PC-9 (cell line): ENCODE measurements around the gene PTPRD. TPM values are rescaled to one million over a fixed set of nuclear protein-coding genes. Genes with fewer than 3 reads are reported as not detected.

Experiments
- BruUV-seq: library from RNA; stranded (reverse); fragments of 400-500 nt; replicated peaks from 2 replicates; lab custom pipeline; 2021; lab: Mats Ljungman, UMichigan
- CTCF ChIA-PET: fragments of 300-600 bp; sonication (Branson Sonifier 250); formaldehyde crosslinking; loops from one replicate; lab custom pipeline; 2022; ENCODE audit warnings: antibody characterized with exemption; lab: Charles Lee
- POLR2A ChIA-PET: fragments of 300-600 bp; sonication (Branson Sonifier 250); formaldehyde crosslinking; loops from one replicate; lab custom pipeline; 2022; ENCODE audit warnings: antibody characterized with exemption; ENCODE audit not compliant: unreplicated experiment; lab: Charles Lee
- DNase-seq, 2 experiments: peaks; one replicate each; pipeline versions ENCODE4 v3.0.0 to v3.0.0-alpha.2; 2015 to 2022; ENCODE audit warnings: mixed read lengths in 1 of 2
- H2AFZ ChIP-seq: fragments of 200-600 bp; sonication (generic); 2 replicates; pipeline ENCODE4 v1.8.1; 2017; ENCODE audit warnings: antibody characterized with exemption
- H3F3A ChIP-seq: fragments of 200-600 bp; sonication (generic); 2 replicates; pipeline ENCODE4 v1.8.1; 2017; ENCODE audit warnings: antibody characterized with exemption, mild to moderate bottlenecking, low read depth; ENCODE audit not compliant: insufficient read depth
- H3K27ac ChIP-seq: fragments of 200-600 bp; sonication (generic); 2 replicates; pipeline ENCODE4 v1.6.1; 2016; ENCODE audit warnings: mixed run types
- H3K27me3 ChIP-seq: fragments of 200-600 bp; sonication (generic); 2 replicates; pipeline ENCODE4 v1.6.1; 2016; ENCODE audit warnings: low read depth, mixed run types; ENCODE audit not compliant: insufficient read depth
- H3K36me3 ChIP-seq: fragments of 200-600 bp; sonication (generic); 2 replicates; pipeline ENCODE4 v1.6.1; 2016; ENCODE audit warnings: low read depth, mixed run types
- H3K4me1 ChIP-seq: fragments of 200-600 bp; sonication (generic); replicated peaks from 2 replicates; pipeline ENCODE4 v1.6.1; 2016; ENCODE audit warnings: mixed run types; ENCODE audit not compliant: insufficient read depth
- H3K4me2 ChIP-seq: fragments of 200-600 bp; sonication (generic); 2 replicates; pipeline ENCODE4 v1.6.1; 2017; ENCODE audit warnings: mixed run types
- H3K4me3 ChIP-seq: fragments of 200-600 bp; sonication (generic); 2 replicates; pipeline ENCODE4 v1.6.1; 2016; ENCODE audit warnings: mixed run types
- H3K79me2 ChIP-seq: fragments of 200-600 bp; sonication (generic); 2 replicates; pipeline ENCODE4 v1.6.1; 2017; ENCODE audit warnings: low read depth, mixed run types
- H3K9me2 ChIP-seq: fragments of 200-600 bp; sonication (generic); 2 replicates; pipeline ENCODE4 v1.8.1; 2017; ENCODE audit warnings: mild to moderate bottlenecking; ENCODE audit not compliant: insufficient read depth
- H3K9me3 ChIP-seq: fragments of 200-600 bp; sonication (generic); 2 replicates; pipeline ENCODE4 v1.8.1; 2016; ENCODE audit warnings: low read depth; ENCODE audit not compliant: insufficient read depth
- H4K20me1 ChIP-seq: fragments of 200-600 bp; sonication (generic); 2 replicates; pipeline ENCODE4 v1.8.1; 2017; ENCODE audit not compliant: insufficient read depth
- CTCF ChIP-seq: fragments of 200-600 bp; sonication (generic); conservative IDR thresholded peaks from 2 replicates; pipeline ENCODE4 v1.6.1; 2017; ENCODE audit warnings: mixed run types, antibody characterized with exemption, mild to moderate bottlenecking, moderate library complexity
- EZH2 ChIP-seq: fragments of 200-600 bp; sonication (generic); IDR thresholded peaks from 2 replicates; pipeline ENCODE4 v1.8.0; 2017; ENCODE audit warnings: antibody characterized with exemption, low read depth
- intact Hi-C: fragments of 100-400 bp; cut with micrococcal nuclease; formaldehyde crosslinking; loops from one replicate; pipeline ENCODE4 v1.10.0; 2022; ENCODE audit not compliant: unreplicated experiment
- total RNA-seq: library from RNA; stranded (reverse); gene quantifications from 2 replicates; pipeline ENCODE4 v1.2.3, GENCODE V29; 2021

PTPRD gene
- total RNA-seq, 1 experiment from 2014 or later = not detected

GRCh38 chr9:8769153-8769552 lies 1843.6 kb downstream of the PTPRD start:
- H3K9me3 ChIP-seq = no peaks in the 10 kb centered on the region
- H3K4me2 ChIP-seq = no peak overlapping the region
- H3K36me3 ChIP-seq = no peaks in the 10 kb centered on the region
- H3F3A ChIP-seq = no peaks in the 10 kb centered on the region
- H3K27me3 ChIP-seq = no peaks in the 10 kb centered on the region
- POLR2A ChIA-PET = no interaction called here
- BruUV-seq = no TSS peak
- H3K9me2 ChIP-seq = no peaks in the 10 kb centered on the region
- DNase-seq = no peak
- TF ChIP-seq EZH2 = no peak
- TF ChIP-seq CTCF = no peak
- H3K79me2 ChIP-seq = no peaks in the 10 kb centered on the region
- H3K4me3 ChIP-seq = no peak overlapping the region
- no peaks in the 10 kb centered on the region for H3K4me1 ChIP-seq
- CTCF ChIA-PET = no interaction called here
- H3K27ac ChIP-seq = no peak overlapping the region
- intact Hi-C loops = no loop called here
- no peaks in the 10 kb centered on the region for H4K20me1 ChIP-seq
- H2AFZ ChIP-seq = no peak overlapping the region

- no TSS peak for BruUV-seq
- CTCF ChIA-PET = no interaction called here
Observed at GRCh38 chr9:8766096-8766495, 1846.7 kb downstream of the PTPRD start.

GRCh38 chr9:8764051-8764450 lies 1848.8 kb downstream of the PTPRD start:
- Histone ChIP-seq H2AFZ (no peak overlapping the region), H3K4me3 (no peak overlapping the region), H3K9me3 (no peaks in the 10 kb centered on the region), H3K36me3 (no peaks in the 10 kb centered on the region), H3K4me1 (no peaks in the 10 kb centered on the region), H4K20me1 (no peaks in the 10 kb centered on the region), H3F3A (no peaks in the 10 kb centered on the region), H3K27me3 (no peaks in the 10 kb centered on the region), H3K4me2 (no peak overlapping the region), H3K27ac (no peak overlapping the region), H3K9me2 (no peaks in the 10 kb centered on the region), H3K79me2 (no peaks in the 10 kb centered on the region)
- intact Hi-C loops = no loop called here
- POLR2A ChIA-PET = no interaction called here
- no peak for DNase-seq
- TF ChIP-seq CTCF (no peak), EZH2 (no peak)
- BruUV-seq = no TSS peak
- CTCF ChIA-PET = no interaction called here

More at GRCh38 chr9:8766096-8766495, 1846.7 kb downstream of the PTPRD start:
- H3F3A ChIP-seq = no peaks in the 10 kb centered on the region
- intact Hi-C loops = no loop called here
- no peak overlapping the region for H3K4me3 ChIP-seq
- no peak for DNase-seq
- POLR2A ChIA-PET = no interaction called here
- no peaks in the 10 kb centered on the region for H3K27me3 ChIP-seq
- H3K27ac ChIP-seq = no peak overlapping the region
- no peaks in the 10 kb centered on the region for H3K9me3 ChIP-seq
- no peak overlapping the region for H2AFZ ChIP-seq
- no peaks in the 10 kb centered on the region for H3K9me2 ChIP-seq
- no peak overlapping the region for H3K4me2 ChIP-seq
- H3K79me2 ChIP-seq = no peaks in the 10 kb centered on the region
- no peaks in the 10 kb centered on the region for H4K20me1 ChIP-seq
- no peak for TF ChIP-seq CTCF
- no peak for TF ChIP-seq EZH2
- H3K4me1 ChIP-seq = no peaks in the 10 kb centered on the region
- no peaks in the 10 kb centered on the region for H3K36me3 ChIP-seq
